Activated CD8-positive, alpha-beta T cell treated with anti-CD3 and anti-CD28 coated beads for 36 hours (primary cell): ENCODE measurements around the gene ENAH. TPM values are rescaled to one million over a fixed set of nuclear protein-coding genes. Genes with fewer than 3 reads are reported as not detected.

ENCODE experiments used
- ATAC-seq: fragments of 200-7000 bp; cut with Tn5 transposase; one replicate; pipeline ENCODE4 v1.10.0; 2021; ENCODE audit warnings: mild to moderate bottlenecking, moderate library complexity
- CTCF ChIA-PET: fragments of 350-600 bp; sonication (Branson Sonifier 250); formaldehyde crosslinking; loops from one replicate; lab custom pipeline; 2021; ENCODE audit warnings: antibody characterized with exemption; lab: Charles Lee
- POLR2A ChIA-PET: fragments of 350-600 bp; sonication (Branson Sonifier 250); formaldehyde crosslinking; loops from one replicate; lab custom pipeline; 2021; ENCODE audit warnings: antibody characterized with exemption; lab: Charles Lee
- DNase-seq: peaks from one replicate; pipeline ENCODE4 v3.0.0-alpha.2; 2020
- H3K27ac Mint-ChIP-seq: one replicate; pipeline ENCODE4 v1.8.0; 2021; ENCODE audit warnings: mild to moderate bottlenecking, mixed read lengths
- H3K27me3 Mint-ChIP-seq: one replicate; pipeline ENCODE4 v1.8.0; 2021; ENCODE audit warnings: mixed read lengths
- H3K36me3 Mint-ChIP-seq: one replicate; pipeline ENCODE4 v1.8.0; 2021; ENCODE audit warnings: low read depth, mixed read lengths
- H3K4me1 Mint-ChIP-seq: one replicate; pipeline ENCODE4 v1.8.0; 2021; ENCODE audit warnings: low read depth, mixed read lengths
- H3K4me3 Mint-ChIP-seq: one replicate; pipeline ENCODE4 v1.8.0; 2021; ENCODE audit warnings: mild to moderate bottlenecking, moderate library complexity, mixed read lengths
- H3K9me3 Mint-ChIP-seq: one replicate; pipeline ENCODE4 v1.8.0; 2021; ENCODE audit warnings: mixed read lengths
- CTCF ChIP-seq: fragments of 200-600 bp; IDR thresholded peaks from one replicate; pipeline ENCODE4 v1.8.0; 2022; ENCODE audit warnings: antibody characterized with exemption, mild to moderate bottlenecking
- intact Hi-C: fragments of 100-400 bp; cut with micrococcal nuclease; formaldehyde crosslinking; loops from one replicate; pipeline ENCODE4 v1.10.0; 2022
- total RNA-seq, 2 experiments: library from RNA; stranded (reverse); gene quantifications; one replicate each; pipeline ENCODE4 v1.2.3, GENCODE V29; 2021

ENAH gene
- total RNA-seq, 2 experiments from 2014 or later, result 0.51 to 0.65 TPM

GRCh38 chr1:225544924-225545323, 108.0 kb downstream of the ENAH start:
- no peaks in the 10 kb centered on the region for H3K36me3 Mint-ChIP-seq
- no peak overlapping the region for H3K4me3 Mint-ChIP-seq
- H3K4me1 Mint-ChIP-seq, result peaks cover 5% of the 10 kb centered on the region
- no peaks in the 10 kb centered on the region for H3K9me3 Mint-ChIP-seq
- H3K27ac Mint-ChIP-seq, result no peak overlapping the region
- ChIA-PET CTCF (interaction anchor here (1.6 to 1.7 kb wide), 3 partner anchors 10 to 27 kb away, joined by 3 to 5 read pairs (median 4); no protein-coding TSS in a partner anchor), POLR2A (no interaction called here)
- DNase-seq (no peak), ATAC-seq (no peak)
- H3K27me3 Mint-ChIP-seq, result no peaks in the 10 kb centered on the region
- intact Hi-C loops, result no loop called here
- TF ChIP-seq CTCF, result no peak

GRCh38 chr1:225544263-225544662, 108.7 kb downstream of the ENAH start:
- Mint-ChIP-seq H3K4me3 (no peak overlapping the region), H3K36me3 (no peaks in the 10 kb centered on the region), H3K9me3 (no peaks in the 10 kb centered on the region), H3K27me3 (no peaks in the 10 kb centered on the region), H3K4me1 (peaks cover 5% of the 10 kb centered on the region), H3K27ac (no peak overlapping the region)
- no peak for TF ChIP-seq CTCF
- ATAC-seq, result no peak
- CTCF ChIA-PET, result no interaction called here
- POLR2A ChIA-PET, result no interaction called here
- DNase-seq, result no peak
- intact Hi-C loops, result no loop called here

- intact Hi-C loops, result no loop called here
- ChIA-PET POLR2A (no interaction called here), CTCF (no interaction called here)
- DNase-seq (no peak), ATAC-seq (no peak)
- no peaks in the 10 kb centered on the region for H3K27me3 Mint-ChIP-seq
- no peaks in the 10 kb centered on the region for H3K36me3 Mint-ChIP-seq
- no peak overlapping the region for H3K4me3 Mint-ChIP-seq
- no peak for TF ChIP-seq CTCF
- H3K27ac Mint-ChIP-seq, result no peak overlapping the region
- no peaks in the 10 kb centered on the region for H3K9me3 Mint-ChIP-seq
- H3K4me1 Mint-ChIP-seq, result peaks cover 5% of the 10 kb centered on the region
These were observed 109.6 kb downstream of the ENAH start for GRCh38 chr1:225543350-225543749.

- CTCF ChIA-PET, result interaction anchor here (1.3 kb wide), 1 partner anchor 10 kb away, joined by 3 read pairs; no protein-coding TSS in a partner anchor
- Mint-ChIP-seq H3K9me3 (no peaks in the 10 kb centered on the region), H3K36me3 (no peaks in the 10 kb centered on the region), H3K4me3 (no peak overlapping the region), H3K27ac (no peak overlapping the region), H3K27me3 (peaks cover 2% of the 10 kb centered on the region), H3K4me1 (no peaks in the 10 kb centered on the region)
- ATAC-seq (no peak), DNase-seq (no peak)
- POLR2A ChIA-PET, result no interaction called here
- TF ChIP-seq CTCF, result no peak
- intact Hi-C loops, result no loop called here
These were observed 111.5 kb downstream of the ENAH start for GRCh38 chr1:225541383-225541782.

GRCh38 chr1:225539575-225539974, 113.3 kb downstream of the ENAH start:
- H3K36me3 Mint-ChIP-seq, result no peaks in the 10 kb centered on the region
- no peak for ATAC-seq
- POLR2A ChIA-PET, result no interaction called here
- no peak overlapping the region for H3K4me3 Mint-ChIP-seq
- H3K27me3 Mint-ChIP-seq, result peaks cover 5% of the 10 kb centered on the region
- H3K4me1 Mint-ChIP-seq, result no peaks in the 10 kb centered on the region
- no peak for DNase-seq
- no peak overlapping the region for H3K27ac Mint-ChIP-seq
- H3K9me3 Mint-ChIP-seq, result no peaks in the 10 kb centered on the region
- intact Hi-C loops, result no loop called here
- no peak for TF ChIP-seq CTCF
- CTCF ChIA-PET, result no interaction called here
